ENCODE data around the gene LGALS14.

Gene LGALS14

GRCh38 chr19:39752390-39752789 lies 48.1 kb downstream of the LGALS14 start:
- Histone ChIP-seq H3K36me3 (ENCODE audit: control insufficient read depth in 2 of 2, insufficient read depth in 1 of 2, low read length in 2 of 2) (no peaks in the 10 kb centered on the region), H3K4me3 (ENCODE audit: low read depth, low read length) (no peak overlapping the region), H3K4me1 (ENCODE audit: control insufficient read depth, insufficient read depth, low read length) (peaks cover 8% of the 10 kb centered on the region), H3K9me3 (ENCODE audit: control insufficient read depth, insufficient read depth, low read depth, low read length) (peaks cover 2% of the 10 kb centered on the region), H3K27ac (ENCODE audit: extremely low read depth, low read depth, low read length) (no peak overlapping the region)
- TF ChIP-seq ZNF404 (tag by site-specific recombination; IDR thresholded peaks at IDR 0.05) (no peak), GLI2 (tag by site-specific recombination; IDR thresholded peaks at IDR 0.05; ENCODE audit: borderline replicate concordance, low read depth) (no peak), ZNF558 (tag by site-specific recombination; IDR thresholded peaks at IDR 0.05) (no peak), ZBTB48 (tag by site-specific recombination; IDR thresholded peaks at IDR 0.05) (0 out of 2 replicates have a peak, but pooled peaks have one; percentile 32)
- ChIA-PET POLR2A (no interaction called here), CTCF (interaction anchor here (0.6 to 1.6 kb wide), 4 partner anchors 12 to 386 kb away, joined by 3 to 7 read pairs (median 4); no protein-coding TSS in a partner anchor)

GRCh38 chr19:39752795-39753194 lies 48.5 kb downstream of the LGALS14 start:
- peaks cover 2% of the 10 kb centered on the region for H3K9me3 ChIP-seq (ENCODE audit: control insufficient read depth, insufficient read depth, low read depth, low read length)
- no peak overlapping the region for H3K27ac ChIP-seq (ENCODE audit: extremely low read depth, low read depth, low read length)
- ChIA-PET POLR2A (no interaction called here), CTCF (interaction anchor here (0.6 to 1.4 kb wide), 4 partner anchors 13 to 91 kb away, joined by 3 to 4 read pairs (median 4); no protein-coding TSS in a partner anchor)
- no peak overlapping the region for H3K4me3 ChIP-seq (ENCODE audit: low read depth, low read length)
- no peaks in the 10 kb centered on the region for H3K36me3 ChIP-seq (ENCODE audit: control insufficient read depth in 2 of 2, insufficient read depth in 1 of 2, low read length in 2 of 2)
- TF ChIP-seq ZBTB48 (tag by site-specific recombination; IDR thresholded peaks at IDR 0.05): 0 out of 2 replicates have a peak, but pooled peaks have one; percentile 6
- no peak for TF ChIP-seq SCRT2 (tag by site-specific recombination; IDR thresholded peaks at IDR 0.05)
- TF ChIP-seq, protein P1, sequence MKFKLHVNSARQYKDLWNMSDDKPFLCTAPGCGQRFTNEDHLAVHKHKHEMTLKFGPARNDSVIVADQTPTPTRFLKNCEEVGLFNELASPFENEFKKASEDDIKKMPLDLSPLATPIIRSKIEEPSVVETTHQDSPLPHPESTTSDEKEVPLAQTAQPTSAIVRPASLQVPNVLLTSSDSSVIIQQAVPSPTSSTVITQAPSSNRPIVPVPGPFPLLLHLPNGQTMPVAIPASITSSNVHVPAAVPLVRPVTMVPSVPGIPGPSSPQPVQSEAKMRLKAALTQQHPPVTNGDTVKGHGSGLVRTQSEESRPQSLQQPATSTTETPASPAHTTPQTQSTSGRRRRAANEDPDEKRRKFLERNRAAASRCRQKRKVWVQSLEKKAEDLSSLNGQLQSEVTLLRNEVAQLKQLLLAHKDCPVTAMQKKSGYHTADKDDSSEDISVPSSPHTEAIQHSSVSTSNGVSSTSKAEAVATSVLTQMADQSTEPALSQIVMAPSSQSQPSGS (tag by site-specific recombination; IDR thresholded peaks at IDR 0.05; ENCODE audit: low read depth): peak; percentile 65
- no peak for TF ChIP-seq OVOL3 (tag by site-specific recombination; IDR thresholded peaks at IDR 0.05)
- peak; percentile 95 for TF ChIP-seq ZBTB49 (tag by site-specific recombination; IDR thresholded peaks at IDR 0.05; ENCODE audit: low read depth)
- TF ChIP-seq ZNF692 (tag by site-specific recombination; IDR thresholded peaks at IDR 0.05): 0 out of 2 replicates have a peak, but pooled peaks have one; percentile 15
- H3K4me1 ChIP-seq (ENCODE audit: control insufficient read depth, insufficient read depth, low read length): peaks cover 8% of the 10 kb centered on the region

- ChIA-PET POLR2A (no interaction called here), CTCF (interaction anchor here (0.6 to 2.6 kb wide), 6 partner anchors 10 to 366 kb away, joined by 3 to 16 read pairs (median 4); no protein-coding TSS in a partner anchor)
- H3K4me1 ChIP-seq (ENCODE audit: control insufficient read depth, insufficient read depth, low read length): peaks cover 8% of the 10 kb centered on the region
- no peak overlapping the region for H3K27ac ChIP-seq (ENCODE audit: extremely low read depth, low read depth, low read length)
- TF ChIP-seq, protein P2, sequence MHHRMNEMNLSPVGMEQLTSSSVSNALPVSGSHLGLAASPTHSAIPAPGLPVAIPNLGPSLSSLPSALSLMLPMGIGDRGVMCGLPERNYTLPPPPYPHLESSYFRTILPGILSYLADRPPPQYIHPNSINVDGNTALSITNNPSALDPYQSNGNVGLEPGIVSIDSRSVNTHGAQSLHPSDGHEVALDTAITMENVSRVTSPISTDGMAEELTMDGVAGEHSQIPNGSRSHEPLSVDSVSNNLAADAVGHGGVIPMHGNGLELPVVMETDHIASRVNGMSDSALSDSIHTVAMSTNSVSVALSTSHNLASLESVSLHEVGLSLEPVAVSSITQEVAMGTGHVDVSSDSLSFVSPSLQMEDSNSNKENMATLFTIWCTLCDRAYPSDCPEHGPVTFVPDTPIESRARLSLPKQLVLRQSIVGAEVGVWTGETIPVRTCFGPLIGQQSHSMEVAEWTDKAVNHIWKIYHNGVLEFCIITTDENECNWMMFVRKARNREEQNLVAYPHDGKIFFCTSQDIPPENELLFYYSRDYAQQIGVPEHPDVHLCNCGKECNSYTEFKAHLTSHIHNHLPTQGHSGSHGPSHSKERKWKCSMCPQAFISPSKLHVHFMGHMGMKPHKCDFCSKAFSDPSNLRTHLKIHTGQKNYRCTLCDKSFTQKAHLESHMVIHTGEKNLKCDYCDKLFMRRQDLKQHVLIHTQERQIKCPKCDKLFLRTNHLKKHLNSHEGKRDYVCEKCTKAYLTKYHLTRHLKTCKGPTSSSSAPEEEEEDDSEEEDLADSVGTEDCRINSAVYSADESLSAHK (tag by site-specific recombination; IDR thresholded peaks at IDR 0.05): no peak
- TF ChIP-seq GLIS2 (tag by site-specific recombination; IDR thresholded peaks at IDR 0.05) (no peak), ZNF174 (tag by site-specific recombination; IDR thresholded peaks at IDR 0.05) (no peak), REPIN1 (tag by site-specific recombination; IDR thresholded peaks at IDR 0.05; ENCODE audit: low read depth) (no peak), ZNF664 (tag by site-specific recombination; IDR thresholded peaks at IDR 0.05) (no peak), ZNF658 (tag by site-specific recombination; IDR thresholded peaks at IDR 0.05) (no peak), ZNF785 (tag by site-specific recombination; IDR thresholded peaks at IDR 0.05) (no peak), ZNF280C (tag by site-specific recombination; IDR thresholded peaks at IDR 0.05) (no peak)
- no peak overlapping the region for H3K4me3 ChIP-seq (ENCODE audit: low read depth, low read length)
- H3K36me3 ChIP-seq (ENCODE audit: control insufficient read depth in 2 of 2, insufficient read depth in 1 of 2, low read length in 2 of 2): no peaks in the 10 kb centered on the region
- peaks cover 2% of the 10 kb centered on the region for H3K9me3 ChIP-seq (ENCODE audit: control insufficient read depth, insufficient read depth, low read depth, low read length)
These were observed 50.3 kb downstream of the LGALS14 start for GRCh38 chr19:39754544-39754943.

Data from HEK293 (cell line).